Measurements from ENCODE around the gene PXT1. TPM values are rescaled to one million over a fixed set of nuclear protein-coding genes. Genes with fewer than 3 reads are reported as not detected.

PXT1 gene
- total and polyA plus RNA-seq, 4 donors = 0.10 to 0.53 (median 0.12) TPM

DNA sequence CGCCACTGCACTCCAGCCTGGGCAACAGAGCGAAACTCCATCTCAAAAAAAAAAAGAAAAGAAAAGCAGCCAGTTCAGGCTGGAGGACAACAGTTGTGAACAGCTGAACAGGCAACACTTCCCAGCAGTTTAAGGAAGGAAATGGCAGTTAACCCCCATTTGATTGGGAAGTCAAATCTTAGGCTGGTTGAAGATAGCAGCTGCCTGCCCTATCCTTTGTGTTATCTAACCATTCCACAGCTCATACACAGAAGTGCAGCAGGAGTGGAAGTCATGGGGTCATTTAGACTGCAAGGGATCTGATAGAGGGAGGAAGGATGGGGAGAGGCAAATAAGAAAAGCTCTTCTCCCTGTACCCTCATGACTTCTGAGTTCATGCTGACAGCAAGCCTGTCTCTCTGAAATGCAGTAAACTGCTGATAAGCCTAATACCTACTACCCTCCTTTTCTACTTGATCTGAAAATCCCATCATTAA is 35.4 kb upstream of the PXT1 start:
- no peaks in the 10 kb centered on the region for H3K4me1 ChIP-seq (ENCODE audit: control insufficient read depth, insufficient read depth, low read length)
- WGBS (ENCODE audit: insufficient coverage) = no CpG with 5 or more reads among the region's 2 CpGs
- DNase-seq (ENCODE audit: low read depth in 4 of 6, low spot score in 6 of 6) = no peak
- H3K27ac ChIP-seq (ENCODE audit: low read depth, low read length) = no peak overlapping the region
- H3K4me3 ChIP-seq (ENCODE audit: low read depth, low read length) = no peak overlapping the region
- no peaks in the 10 kb centered on the region for H3K27me3 ChIP-seq (ENCODE audit: control insufficient read depth, insufficient read depth, low read length)
- H3K36me3 ChIP-seq (ENCODE audit: control insufficient read depth, insufficient read depth, low read length) = peaks cover 17% of the 10 kb centered on the region
- H3K9me3 ChIP-seq (ENCODE audit: control insufficient read depth, insufficient read depth, low read length) = no peaks in the 10 kb centered on the region

DNA sequence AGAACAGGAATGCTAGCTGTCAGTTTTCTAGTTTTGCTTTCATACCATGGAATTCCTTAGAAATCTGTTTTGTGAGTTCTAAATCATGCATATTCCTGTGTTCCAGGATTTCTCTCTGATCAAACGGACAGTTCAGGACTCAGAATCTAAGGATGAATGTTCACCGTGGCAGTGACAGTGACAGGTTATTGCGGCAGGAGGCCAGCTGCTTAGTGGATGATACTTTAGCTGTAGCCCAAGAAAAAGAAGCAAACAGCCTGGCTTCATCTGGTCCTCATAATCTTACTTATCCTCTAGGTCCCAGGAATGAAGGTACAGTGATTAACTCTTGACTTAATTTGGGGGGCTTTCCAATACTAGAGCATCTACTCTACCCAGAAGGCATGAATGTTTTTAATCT is 27.3 kb upstream of the PXT1 start:
- no peak for DNase-seq (ENCODE audit: low read depth in 4 of 6, low spot score in 6 of 6)
- Histone ChIP-seq H3K27ac (ENCODE audit: low read depth, low read length) (no peak overlapping the region), H3K4me3 (ENCODE audit: low read depth, low read length) (no peak overlapping the region), H3K9me3 (ENCODE audit: control insufficient read depth, insufficient read depth, low read length) (no peaks in the 10 kb centered on the region), H3K36me3 (ENCODE audit: control insufficient read depth, insufficient read depth, low read length) (peaks cover 12% of the 10 kb centered on the region), H3K27me3 (ENCODE audit: control insufficient read depth, insufficient read depth, low read length) (no peaks in the 10 kb centered on the region), H3K4me1 (ENCODE audit: control insufficient read depth, insufficient read depth, low read length) (no peaks in the 10 kb centered on the region)
- WGBS (ENCODE audit: insufficient coverage) = 86% methylated on average over 3 of the region's 3 CpGs

DNA sequence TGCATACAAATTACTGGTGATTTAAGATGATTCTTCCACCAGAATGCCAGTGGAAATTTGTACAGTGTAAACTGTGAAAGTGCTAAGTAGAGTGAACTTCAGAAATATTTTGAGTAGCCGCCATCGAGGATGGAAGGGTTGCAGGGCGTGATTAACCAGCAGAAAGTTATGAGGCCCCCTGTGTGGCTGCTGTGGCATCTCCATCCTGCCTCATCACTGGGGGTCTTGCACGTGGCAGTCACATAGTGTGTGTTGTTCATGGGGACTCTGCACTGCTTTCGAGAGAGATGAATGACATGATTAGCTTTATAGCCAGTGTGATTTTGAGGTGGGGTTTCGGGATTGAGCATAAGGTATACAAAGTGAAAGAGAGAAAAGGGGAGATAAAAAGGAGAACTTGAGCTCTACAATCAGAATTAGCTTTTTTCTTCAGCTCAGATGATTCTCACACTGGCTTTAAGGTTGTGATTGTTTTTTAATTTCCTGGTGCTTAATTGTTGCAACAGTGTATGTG is 26.6 kb upstream of the PXT1 start:
- WGBS (ENCODE audit: insufficient coverage) = 64% methylated on average over 5 of the region's 6 CpGs
- no peaks in the 10 kb centered on the region for H3K9me3 ChIP-seq (ENCODE audit: control insufficient read depth, insufficient read depth, low read length)

DNA sequence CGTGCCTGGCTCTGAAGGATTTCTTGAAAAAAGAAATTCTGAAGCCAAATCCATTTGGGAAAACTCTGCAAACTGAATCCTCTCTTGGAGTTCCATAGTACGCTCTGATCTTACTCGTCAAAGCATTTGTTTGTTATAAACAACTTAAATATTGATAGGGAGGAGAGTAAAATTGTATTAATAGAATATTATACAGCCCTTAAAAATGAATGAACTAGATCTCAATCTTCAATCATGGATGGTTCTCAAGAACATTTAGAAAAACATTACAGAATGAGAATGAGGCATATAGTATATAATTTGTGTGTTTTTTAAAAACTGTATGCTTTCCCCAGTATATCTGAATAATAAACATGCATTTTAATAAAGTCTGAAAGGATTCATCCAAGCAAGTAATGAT is 25.0 kb upstream of the PXT1 start:
- Histone ChIP-seq H3K27ac (ENCODE audit: low read depth, low read length) (no peak overlapping the region), H3K4me3 (ENCODE audit: low read depth, low read length) (no peak overlapping the region), H3K36me3 (ENCODE audit: control insufficient read depth, insufficient read depth, low read length) (peaks cover 12% of the 10 kb centered on the region), H3K27me3 (ENCODE audit: control insufficient read depth, insufficient read depth, low read length) (no peaks in the 10 kb centered on the region), H3K9me3 (ENCODE audit: control insufficient read depth, insufficient read depth, low read length) (no peaks in the 10 kb centered on the region), H3K4me1 (ENCODE audit: control insufficient read depth, insufficient read depth, low read length) (no peaks in the 10 kb centered on the region)
- DNase-seq (ENCODE audit: low read depth in 4 of 6, low spot score in 6 of 6) = no peak
- no CpG with 5 or more reads among the region's 3 CpGs for WGBS (ENCODE audit: insufficient coverage)

More for the DNA sequence above, 26.6 kb upstream of the PXT1 start:
- H3K36me3 ChIP-seq (ENCODE audit: control insufficient read depth, insufficient read depth, low read length) = peaks cover 12% of the 10 kb centered on the region
- no peak overlapping the region for H3K4me3 ChIP-seq (ENCODE audit: low read depth, low read length)
- H3K27ac ChIP-seq (ENCODE audit: low read depth, low read length) = no peak overlapping the region
- H3K27me3 ChIP-seq (ENCODE audit: control insufficient read depth, insufficient read depth, low read length) = no peaks in the 10 kb centered on the region
- no peaks in the 10 kb centered on the region for H3K4me1 ChIP-seq (ENCODE audit: control insufficient read depth, insufficient read depth, low read length)
- DNase-seq (ENCODE audit: low read depth in 4 of 6, low spot score in 6 of 6) = no peak

DNA sequence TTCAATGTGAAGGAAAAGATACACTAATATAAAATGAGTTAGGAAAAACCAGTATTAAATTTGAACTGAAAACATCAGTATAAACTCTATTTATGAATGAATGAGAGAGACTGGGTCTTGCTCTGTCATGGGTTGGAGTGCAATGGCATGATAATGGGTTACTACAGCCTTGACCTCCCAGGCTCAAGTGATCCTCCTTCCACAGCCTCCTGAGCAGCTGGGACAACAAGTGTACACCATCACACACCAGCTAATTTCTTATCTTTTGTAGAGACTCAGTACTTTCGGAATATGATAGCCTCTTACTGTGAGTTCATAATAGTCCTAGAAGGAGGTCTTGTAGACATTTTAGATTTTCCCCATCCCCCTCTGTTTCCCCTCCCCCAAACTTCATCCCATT is 21.6 kb upstream of the PXT1 start:
- no peaks in the 10 kb centered on the region for H3K36me3 ChIP-seq (ENCODE audit: control insufficient read depth, insufficient read depth, low read length)
- no CpG with 5 or more reads among the region's 1 CpG for WGBS (ENCODE audit: insufficient coverage)
- H3K27ac ChIP-seq (ENCODE audit: low read depth, low read length) = no peak overlapping the region
- no peak for DNase-seq (ENCODE audit: low read depth in 4 of 6, low spot score in 6 of 6)
- H3K4me3 ChIP-seq (ENCODE audit: low read depth, low read length) = no peak overlapping the region
- H3K9me3 ChIP-seq (ENCODE audit: control insufficient read depth, insufficient read depth, low read length) = no peaks in the 10 kb centered on the region
- no peaks in the 10 kb centered on the region for H3K4me1 ChIP-seq (ENCODE audit: control insufficient read depth, insufficient read depth, low read length)
- no peaks in the 10 kb centered on the region for H3K27me3 ChIP-seq (ENCODE audit: control insufficient read depth, insufficient read depth, low read length)

DNA sequence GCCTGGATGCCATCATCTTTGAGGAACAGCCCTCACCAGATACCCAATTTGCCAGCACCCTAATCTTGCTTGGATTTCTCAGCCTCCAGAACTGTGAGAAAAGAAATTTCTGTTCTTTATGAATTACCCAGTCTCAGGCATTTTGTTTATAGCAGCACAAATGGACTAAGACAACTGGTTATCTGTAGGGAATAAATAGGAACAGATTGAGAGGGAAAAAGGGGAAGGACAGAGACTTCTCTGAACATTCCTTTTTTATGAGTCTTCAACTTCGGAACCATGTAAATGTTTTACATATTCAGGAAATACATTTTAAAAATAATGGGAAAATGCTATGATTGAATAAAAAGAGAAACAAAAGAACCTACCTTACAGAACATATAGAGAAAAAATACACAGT is 21.0 kb upstream of the PXT1 start:
- Histone ChIP-seq H3K36me3 (ENCODE audit: control insufficient read depth, insufficient read depth, low read length) (no peaks in the 10 kb centered on the region), H3K4me1 (ENCODE audit: control insufficient read depth, insufficient read depth, low read length) (no peaks in the 10 kb centered on the region), H3K9me3 (ENCODE audit: control insufficient read depth, insufficient read depth, low read length) (no peaks in the 10 kb centered on the region), H3K27me3 (ENCODE audit: control insufficient read depth, insufficient read depth, low read length) (no peaks in the 10 kb centered on the region), H3K4me3 (ENCODE audit: low read depth, low read length) (no peak overlapping the region), H3K27ac (ENCODE audit: low read depth, low read length) (no peak overlapping the region)
- no peak for DNase-seq (ENCODE audit: low read depth in 4 of 6, low spot score in 6 of 6)
- WGBS (ENCODE audit: insufficient coverage) = no CpG with 5 or more reads among the region's 1 CpG

DNA sequence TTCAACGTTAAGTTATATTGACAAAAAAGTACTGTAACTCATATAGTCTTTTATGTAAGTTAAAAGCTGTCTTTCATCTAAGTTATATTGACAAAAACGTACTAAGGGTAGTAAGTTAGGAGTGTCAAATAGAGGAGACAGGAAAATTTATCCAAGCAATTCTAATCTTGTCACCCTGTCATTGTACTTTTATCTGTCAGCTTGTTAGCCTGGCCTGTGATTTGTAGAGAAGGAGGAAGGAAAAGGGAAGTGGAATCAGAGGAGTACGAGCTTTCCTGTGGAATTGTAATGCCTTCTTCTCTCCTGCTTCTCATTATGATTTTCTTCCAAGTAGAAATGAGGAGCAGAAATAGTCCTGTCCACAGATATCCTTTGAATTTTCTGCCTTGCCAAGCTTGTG is 19.0 kb upstream of the PXT1 start:
- Histone ChIP-seq H3K27ac (ENCODE audit: low read depth, low read length) (no peak overlapping the region), H3K4me1 (ENCODE audit: control insufficient read depth, insufficient read depth, low read length) (no peaks in the 10 kb centered on the region), H3K4me3 (ENCODE audit: low read depth, low read length) (no peak overlapping the region), H3K36me3 (ENCODE audit: control insufficient read depth, insufficient read depth, low read length) (no peaks in the 10 kb centered on the region), H3K9me3 (ENCODE audit: control insufficient read depth, insufficient read depth, low read length) (no peaks in the 10 kb centered on the region), H3K27me3 (ENCODE audit: control insufficient read depth, insufficient read depth, low read length) (no peaks in the 10 kb centered on the region)
- no CpG with 5 or more reads among the region's 3 CpGs for WGBS (ENCODE audit: insufficient coverage)
- DNase-seq (ENCODE audit: low read depth in 4 of 6, low spot score in 6 of 6) = no peak

DNA sequence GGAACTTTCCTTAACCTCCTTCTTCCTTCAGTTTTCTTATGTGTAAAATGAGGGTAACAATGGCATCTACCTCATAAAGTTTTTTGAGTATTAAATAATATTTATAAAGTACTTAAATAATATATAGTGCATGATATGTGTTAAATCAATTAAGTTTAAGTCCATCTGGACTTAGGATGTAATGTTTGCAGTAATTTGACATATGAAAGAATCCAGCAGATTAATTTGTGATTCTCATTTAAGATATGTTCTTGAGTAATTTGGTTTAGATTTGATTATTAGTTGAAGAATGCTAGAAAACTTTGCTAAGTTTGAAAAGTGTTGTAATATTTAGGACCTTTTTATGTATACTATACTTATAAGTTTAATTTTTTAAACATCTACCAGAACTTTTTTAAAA is 18.3 kb upstream of the PXT1 start:
- Histone ChIP-seq H3K27ac (ENCODE audit: low read depth, low read length) (no peak overlapping the region), H3K27me3 (ENCODE audit: control insufficient read depth, insufficient read depth, low read length) (no peaks in the 10 kb centered on the region), H3K4me3 (ENCODE audit: low read depth, low read length) (no peak overlapping the region), H3K9me3 (ENCODE audit: control insufficient read depth, insufficient read depth, low read length) (no peaks in the 10 kb centered on the region), H3K36me3 (ENCODE audit: control insufficient read depth, insufficient read depth, low read length) (no peaks in the 10 kb centered on the region), H3K4me1 (ENCODE audit: control insufficient read depth, insufficient read depth, low read length) (no peaks in the 10 kb centered on the region)
- no peak for DNase-seq (ENCODE audit: low read depth in 4 of 6, low spot score in 6 of 6)

DNA sequence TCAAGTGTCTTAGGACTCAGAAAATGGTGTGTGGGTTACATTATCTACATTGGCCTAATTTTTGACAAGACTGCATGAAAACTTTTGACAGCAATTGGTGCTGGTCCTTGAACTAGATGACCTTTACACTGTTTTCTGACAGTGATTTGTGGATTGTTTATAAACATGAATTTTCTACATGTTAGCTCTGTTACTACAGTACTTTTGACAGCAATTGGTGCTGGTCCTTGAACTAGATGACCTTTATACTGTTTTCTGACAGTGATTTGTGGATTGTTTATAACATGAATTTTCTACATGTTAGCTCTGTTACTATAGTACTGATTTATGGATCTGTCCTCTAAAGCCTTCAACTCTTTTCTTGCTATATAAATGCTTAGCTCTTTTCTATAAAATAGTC is 16.8 kb upstream of the PXT1 start:
- Histone ChIP-seq H3K4me1 (ENCODE audit: control insufficient read depth, insufficient read depth, low read length) (no peaks in the 10 kb centered on the region), H3K4me3 (ENCODE audit: low read depth, low read length) (no peak overlapping the region), H3K27ac (ENCODE audit: low read depth, low read length) (no peak overlapping the region), H3K36me3 (ENCODE audit: control insufficient read depth, insufficient read depth, low read length) (no peaks in the 10 kb centered on the region), H3K27me3 (ENCODE audit: control insufficient read depth, insufficient read depth, low read length) (no peaks in the 10 kb centered on the region), H3K9me3 (ENCODE audit: control insufficient read depth, insufficient read depth, low read length) (no peaks in the 10 kb centered on the region)
- DNase-seq (ENCODE audit: low read depth in 4 of 6, low spot score in 6 of 6) = no peak

DNA sequence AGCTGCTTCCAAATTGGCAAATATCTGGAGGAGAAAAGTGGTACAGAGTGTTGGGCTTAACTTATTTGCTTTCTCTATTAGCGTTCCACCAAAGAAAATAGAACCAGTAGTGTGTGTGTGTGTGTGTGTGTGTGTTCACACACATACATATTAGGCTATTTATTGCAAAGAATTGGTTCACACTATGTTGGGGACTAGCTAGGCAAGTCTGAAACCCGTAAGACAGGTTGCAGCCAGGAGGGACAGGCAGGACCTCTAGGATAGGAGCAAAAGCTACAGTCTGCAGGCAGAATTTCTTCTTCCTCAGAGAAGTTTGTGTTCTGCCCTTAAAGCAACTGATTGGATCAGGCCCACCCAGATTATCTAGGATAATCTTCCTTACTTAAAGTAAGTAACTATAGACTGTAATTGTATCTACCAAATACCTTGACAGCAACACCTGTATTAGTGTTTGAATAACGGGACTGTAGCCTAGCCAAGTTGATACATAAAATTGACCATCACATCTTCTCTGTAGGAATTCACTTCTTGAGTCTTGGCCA is 12.9 kb upstream of the PXT1 start:
- 100% methylated on average over 2 of the region's 3 CpGs for WGBS (ENCODE audit: insufficient coverage)

More for the DNA sequence above, 12.9 kb upstream of the PXT1 start:
- peaks cover 7% of the 10 kb centered on the region for H3K36me3 ChIP-seq (ENCODE audit: control insufficient read depth, insufficient read depth, low read length)
- H3K4me3 ChIP-seq (ENCODE audit: low read depth, low read length) = no peak overlapping the region
- H3K27me3 ChIP-seq (ENCODE audit: control insufficient read depth, insufficient read depth, low read length) = no peaks in the 10 kb centered on the region
- no peak for DNase-seq (ENCODE audit: low read depth in 4 of 6, low spot score in 6 of 6)
- no peaks in the 10 kb centered on the region for H3K9me3 ChIP-seq (ENCODE audit: control insufficient read depth, insufficient read depth, low read length)
- H3K27ac ChIP-seq (ENCODE audit: low read depth, low read length) = no peak overlapping the region
- H3K4me1 ChIP-seq (ENCODE audit: control insufficient read depth, insufficient read depth, low read length) = no peaks in the 10 kb centered on the region

Data from spinal cord (tissue), 10 donors.